HL-60 (cell line): Measurements from ENCODE around the gene DOCK8.

Experiments used
- DNase-seq, 2 experiments: peaks; one replicate each; pipeline ENCODE4 v3.0.0-alpha.2; 2010 to 2020; ENCODE audit warnings: low read depth in 1 of 2, low spot score in 1 of 2
- H3K27ac ChIP-seq: fragments of 250-450 bp; sonication (Bioruptor Pico); replicated peaks from 2 replicates; pipeline ENCODE4 v1.5.1; 2020; ENCODE audit warnings: mild to moderate bottlenecking, moderate library complexity
- H3K27me3 ChIP-seq: fragments of 250-450 bp; sonication (Bioruptor Pico); 2 replicates; pipeline ENCODE4 v1.5.1; 2021; ENCODE audit warnings: mild to moderate bottlenecking, moderate library complexity; ENCODE audit not compliant: insufficient read depth, poor library complexity, severe bottlenecking
- H3K4me3 ChIP-seq: replicated peaks from 2 replicates; pipeline ENCODE4 v1.5.1; 2011; ENCODE audit warnings: mild to moderate bottlenecking, control low read depth, low read length; ENCODE audit not compliant: insufficient read depth
- GABPA ChIP-seq: IDR thresholded peaks from 2 replicates; pipeline ENCODE4 v1.6.1; 2012; ENCODE audit warnings: low read depth
- POLR2AphosphoS5 ChIP-seq: IDR thresholded peaks from 2 replicates; pipeline ENCODE4 v1.6.1; 2012; ENCODE audit warnings: low read depth
- SPI1 ChIP-seq: IDR thresholded peaks from 2 replicates; pipeline ENCODE4 v1.6.1; 2012; ENCODE audit warnings: low read depth, mild to moderate bottlenecking, borderline replicate concordance
- TF ChIP-seq, protein P1 (sequence below): IDR thresholded peaks from 2 replicates; pipeline ENCODE4 v1.6.1; 2012; ENCODE audit warnings: low read depth; ENCODE audit not compliant: insufficient replicate concordance
- TF ChIP-seq, protein P2 (sequence below): IDR thresholded peaks from one replicate; pipeline ENCODE4 v1.5.1; 2011; ENCODE audit warnings: low read length, control low read depth, inconsistent platforms; ENCODE audit not compliant: insufficient read depth

Gene DOCK8

DNA sequence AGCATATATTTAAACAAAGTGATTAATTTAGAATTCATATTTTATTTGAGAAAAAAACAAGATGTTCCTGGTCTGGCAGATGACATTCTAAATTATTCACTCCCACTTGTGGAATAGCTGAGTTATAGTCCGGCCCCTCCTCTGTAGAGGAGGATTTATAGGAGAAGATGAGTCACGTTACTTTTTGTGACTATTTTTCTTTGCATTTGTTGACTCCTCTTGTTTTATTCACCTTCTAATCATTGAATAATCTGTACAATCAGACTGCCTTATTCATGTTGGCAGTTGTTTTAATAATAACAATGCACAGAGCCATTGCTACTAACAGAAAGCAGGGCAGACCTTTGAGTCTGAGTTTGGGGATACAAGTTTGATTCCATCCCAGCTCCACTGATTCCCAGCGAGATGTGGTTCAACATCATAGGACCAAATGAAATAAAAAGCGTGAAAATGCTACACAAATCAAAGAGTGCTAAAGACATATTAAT, 23.2 kb downstream of the DOCK8 start:
- DNase-seq = no peak
- Histone ChIP-seq H3K27ac (no peak overlapping the region), H3K4me3 (no peak overlapping the region), H3K27me3 (no peaks in the 10 kb centered on the region)
- TF ChIP-seq SPI1 = no peak
- TF ChIP-seq POLR2AphosphoS5 = no peak
- TF ChIP-seq, protein P1, sequence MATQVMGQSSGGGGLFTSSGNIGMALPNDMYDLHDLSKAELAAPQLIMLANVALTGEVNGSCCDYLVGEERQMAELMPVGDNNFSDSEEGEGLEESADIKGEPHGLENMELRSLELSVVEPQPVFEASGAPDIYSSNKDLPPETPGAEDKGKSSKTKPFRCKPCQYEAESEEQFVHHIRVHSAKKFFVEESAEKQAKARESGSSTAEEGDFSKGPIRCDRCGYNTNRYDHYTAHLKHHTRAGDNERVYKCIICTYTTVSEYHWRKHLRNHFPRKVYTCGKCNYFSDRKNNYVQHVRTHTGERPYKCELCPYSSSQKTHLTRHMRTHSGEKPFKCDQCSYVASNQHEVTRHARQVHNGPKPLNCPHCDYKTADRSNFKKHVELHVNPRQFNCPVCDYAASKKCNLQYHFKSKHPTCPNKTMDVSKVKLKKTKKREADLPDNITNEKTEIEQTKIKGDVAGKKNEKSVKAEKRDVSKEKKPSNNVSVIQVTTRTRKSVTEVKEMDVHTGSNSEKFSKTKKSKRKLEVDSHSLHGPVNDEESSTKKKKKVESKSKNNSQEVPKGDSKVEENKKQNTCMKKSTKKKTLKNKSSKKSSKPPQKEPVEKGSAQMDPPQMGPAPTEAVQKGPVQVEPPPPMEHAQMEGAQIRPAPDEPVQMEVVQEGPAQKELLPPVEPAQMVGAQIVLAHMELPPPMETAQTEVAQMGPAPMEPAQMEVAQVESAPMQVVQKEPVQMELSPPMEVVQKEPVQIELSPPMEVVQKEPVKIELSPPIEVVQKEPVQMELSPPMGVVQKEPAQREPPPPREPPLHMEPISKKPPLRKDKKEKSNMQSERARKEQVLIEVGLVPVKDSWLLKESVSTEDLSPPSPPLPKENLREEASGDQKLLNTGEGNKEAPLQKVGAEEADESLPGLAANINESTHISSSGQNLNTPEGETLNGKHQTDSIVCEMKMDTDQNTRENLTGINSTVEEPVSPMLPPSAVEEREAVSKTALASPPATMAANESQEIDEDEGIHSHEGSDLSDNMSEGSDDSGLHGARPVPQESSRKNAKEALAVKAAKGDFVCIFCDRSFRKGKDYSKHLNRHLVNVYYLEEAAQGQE = no peak
- TF ChIP-seq, protein P2, sequence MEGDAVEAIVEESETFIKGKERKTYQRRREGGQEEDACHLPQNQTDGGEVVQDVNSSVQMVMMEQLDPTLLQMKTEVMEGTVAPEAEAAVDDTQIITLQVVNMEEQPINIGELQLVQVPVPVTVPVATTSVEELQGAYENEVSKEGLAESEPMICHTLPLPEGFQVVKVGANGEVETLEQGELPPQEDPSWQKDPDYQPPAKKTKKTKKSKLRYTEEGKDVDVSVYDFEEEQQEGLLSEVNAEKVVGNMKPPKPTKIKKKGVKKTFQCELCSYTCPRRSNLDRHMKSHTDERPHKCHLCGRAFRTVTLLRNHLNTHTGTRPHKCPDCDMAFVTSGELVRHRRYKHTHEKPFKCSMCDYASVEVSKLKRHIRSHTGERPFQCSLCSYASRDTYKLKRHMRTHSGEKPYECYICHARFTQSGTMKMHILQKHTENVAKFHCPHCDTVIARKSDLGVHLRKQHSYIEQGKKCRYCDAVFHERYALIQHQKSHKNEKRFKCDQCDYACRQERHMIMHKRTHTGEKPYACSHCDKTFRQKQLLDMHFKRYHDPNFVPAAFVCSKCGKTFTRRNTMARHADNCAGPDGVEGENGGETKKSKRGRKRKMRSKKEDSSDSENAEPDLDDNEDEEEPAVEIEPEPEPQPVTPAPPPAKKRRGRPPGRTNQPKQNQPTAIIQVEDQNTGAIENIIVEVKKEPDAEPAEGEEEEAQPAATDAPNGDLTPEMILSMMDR = no peak
- no peak for TF ChIP-seq GABPA

DNA sequence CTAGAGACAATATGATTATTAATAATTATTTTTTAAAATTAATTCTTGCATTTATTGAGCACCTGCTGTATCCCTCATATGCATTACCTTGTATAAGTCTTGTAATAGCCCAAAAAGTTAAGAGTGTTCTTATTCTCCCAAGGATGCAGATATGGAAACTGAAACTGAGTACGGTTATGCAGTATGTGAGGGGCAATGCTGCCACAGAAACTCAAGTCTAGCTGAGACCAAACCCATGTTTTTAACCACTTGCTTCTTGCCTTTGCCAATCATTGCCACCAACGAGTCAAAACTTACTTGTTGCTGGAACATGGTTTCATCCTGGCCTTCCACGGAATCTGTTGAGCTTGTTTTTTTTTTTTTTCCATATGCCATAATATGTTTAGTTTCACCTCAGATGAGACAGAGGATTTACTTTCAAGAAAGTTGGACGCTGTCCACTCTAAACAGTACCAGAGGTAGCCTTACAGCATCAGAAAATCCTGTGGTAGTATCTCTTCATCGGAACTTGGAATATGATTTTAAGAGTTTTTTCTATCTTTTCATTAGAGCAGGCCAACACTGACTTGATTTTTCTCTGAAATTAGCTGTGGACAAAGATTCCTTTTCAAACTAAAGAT, 27.9 kb downstream of the DOCK8 start:
- H3K27me3 ChIP-seq = no peaks in the 10 kb centered on the region
- H3K27ac ChIP-seq = no peak overlapping the region
- no peak overlapping the region for H3K4me3 ChIP-seq
- DNase-seq = no peak
- no peak for TF ChIP-seq GABPA

DNA sequence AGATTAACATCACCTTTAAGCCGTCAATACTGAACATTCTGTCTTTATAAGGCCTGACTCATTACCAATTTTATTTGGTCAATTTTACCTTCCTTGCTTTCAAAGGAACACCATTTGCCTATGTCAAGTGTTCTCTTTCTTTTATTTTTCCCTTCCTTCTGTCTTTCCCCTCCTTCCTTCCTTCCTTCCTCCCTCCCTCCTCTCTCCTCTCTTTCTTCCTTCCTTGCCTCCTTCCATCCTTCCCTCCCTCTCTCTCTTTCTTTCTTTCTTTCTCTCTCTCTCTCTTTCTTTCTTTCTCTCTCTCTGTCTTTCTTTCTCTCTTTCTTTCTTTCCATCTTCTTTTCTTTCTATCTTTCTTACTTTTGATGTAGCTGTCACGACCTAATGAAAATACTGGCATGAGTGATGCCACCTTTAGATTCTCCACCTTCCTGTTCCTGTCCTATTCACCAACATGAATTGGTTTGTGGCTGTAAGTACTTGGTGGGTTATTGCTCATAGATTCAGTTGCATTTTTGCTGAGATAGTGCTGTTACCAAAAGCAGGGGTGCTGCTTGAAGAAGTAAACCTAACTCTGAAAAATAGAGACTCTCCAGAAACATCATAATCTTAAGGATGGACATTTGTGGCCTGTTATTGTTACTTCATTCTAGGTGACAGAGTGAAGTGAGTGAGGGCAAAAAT, 33.8 kb downstream of the DOCK8 start:
- H3K4me3 ChIP-seq = no peak overlapping the region
- no peaks in the 10 kb centered on the region for H3K27me3 ChIP-seq
- TF ChIP-seq, protein P1 = no peak
- TF ChIP-seq, protein P2 = no peak
- no peak for TF ChIP-seq GABPA
- TF ChIP-seq SPI1 = no peak
- TF ChIP-seq POLR2AphosphoS5 = no peak
- no peak for DNase-seq
- H3K27ac ChIP-seq = no peak overlapping the region

DNA sequence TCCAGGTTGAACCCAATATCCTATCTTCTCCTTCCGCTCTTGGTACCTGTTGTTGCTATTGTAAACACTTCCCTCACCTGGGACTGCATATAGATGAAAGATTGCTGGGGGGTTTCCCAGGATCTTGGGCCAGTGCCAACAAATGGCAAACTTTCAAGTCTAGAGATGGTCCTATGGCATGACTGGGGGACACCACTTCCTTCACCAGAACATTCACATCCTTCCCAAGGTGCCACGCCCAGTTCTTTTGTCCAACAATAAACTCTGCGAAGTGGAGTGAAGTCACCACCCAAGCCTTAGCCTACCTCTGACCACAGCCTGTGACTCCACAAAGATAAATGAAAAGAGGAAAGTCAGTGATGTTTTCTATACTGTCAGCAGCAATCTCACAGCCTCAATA, 34.4 kb downstream of the DOCK8 start:
- TF ChIP-seq, protein P1 = no peak
- TF ChIP-seq POLR2AphosphoS5 = no peak
- no peak for TF ChIP-seq GABPA
- no peak for TF ChIP-seq SPI1
- TF ChIP-seq, protein P2 = no peak
- no peaks in the 10 kb centered on the region for H3K27me3 ChIP-seq
- no peak overlapping the region for H3K4me3 ChIP-seq
- H3K27ac ChIP-seq = no peak overlapping the region
- DNase-seq = no peak
